ENCODE measurements around the gene LMO7. TPM values are rescaled to one million over a fixed set of nuclear protein-coding genes. Genes with fewer than 3 reads are reported as not detected.

The LMO7 gene
- total RNA-seq, 1 experiment from 2014 or later, result 20.4 TPM

DNA sequence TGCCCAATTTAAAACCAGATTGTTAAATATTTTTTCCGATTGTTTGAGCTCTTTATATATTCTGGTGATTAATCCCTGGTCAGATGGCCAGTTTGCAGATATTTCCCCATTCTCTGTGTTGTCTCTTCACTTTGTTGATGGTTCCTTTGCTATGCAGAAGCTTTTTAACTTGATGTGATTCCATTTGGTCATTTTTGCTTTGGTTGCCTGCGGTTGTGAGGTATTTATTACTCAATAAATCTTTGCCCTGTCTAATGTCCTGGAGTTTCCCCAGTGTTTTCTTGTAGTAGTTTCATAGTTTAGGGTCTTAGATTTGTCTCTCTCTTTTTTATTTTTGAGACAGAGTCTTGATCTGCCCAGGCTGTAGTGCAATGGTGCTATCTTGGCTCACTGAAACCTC lies 23.8 kb upstream of the LMO7 start:
- WGBS (ENCODE audit: extremely low coverage, insufficient read length, low lambda C conversion rate), result no CpG with 5 or more reads among the region's 2 CpGs
- H3K27me3 Mint-ChIP-seq (ENCODE audit: low read depth), result no peaks in the 10 kb centered on the region
- Histone ChIP-seq H3K9ac (ENCODE audit: extremely low read depth, insufficient read length, low read length) (no peak overlapping the region), H3K4ac (ENCODE audit: low read depth, low read length) (no peak overlapping the region), H3K27me3 (ENCODE audit: insufficient read depth, low read length) (no peaks in the 10 kb centered on the region), H4K91ac (ENCODE audit: insufficient read length, low read depth, low read length) (no peak overlapping the region), H3K4me2 (ENCODE audit: insufficient read depth, insufficient read length, low read length) (no peak overlapping the region), H2BK15ac (ENCODE audit: low read depth, low read length) (no peak overlapping the region), H2AK5ac (ENCODE audit: insufficient read length, low read length) (no peak overlapping the region), H3T11ph (ENCODE audit: low read length) (no peak overlapping the region), H4K20me1 (ENCODE audit: control insufficient read depth, insufficient read depth, insufficient read length) (no peaks in the 10 kb centered on the region), H2BK5ac (ENCODE audit: insufficient read length, low read length) (no peak overlapping the region), H3K79me2 (ENCODE audit: insufficient read depth, low read length) (no peaks in the 10 kb centered on the region), H2BK20ac (ENCODE audit: low read depth, low read length, poor library complexity, severe bottlenecking) (no peak overlapping the region), H3K18ac (ENCODE audit: insufficient read length, low read depth, low read length) (no peak overlapping the region), H2AFZ (ENCODE audit: low read length) (no peak overlapping the region), H4K8ac (replicated peaks; ENCODE audit: insufficient read length, low read depth, low read length) (no peak overlapping the region), H3K9me3 (ENCODE audit: control insufficient read depth, low read depth, low read length) (no peaks in the 10 kb centered on the region), H3K14ac (ENCODE audit: insufficient read depth, low read length) (no peak overlapping the region), H3K23me2 (ENCODE audit: insufficient read length, low read depth, low read length, poor library complexity, severe bottlenecking) (no peaks in the 10 kb centered on the region), H2BK12ac (ENCODE audit: insufficient read length, low read depth, low read length) (no peak overlapping the region), H3K23ac (ENCODE audit: insufficient read length, low read depth, low read length) (no peak overlapping the region), H3K4me1 (ENCODE audit: insufficient read depth, low read length) (no peaks in the 10 kb centered on the region), H3K79me1 (ENCODE audit: insufficient read depth, low read depth, low read length, poor library complexity, severe bottlenecking) (no peaks in the 10 kb centered on the region), H2BK120ac (ENCODE audit: low read depth, low read length, poor library complexity, severe bottlenecking) (no peak overlapping the region), H4K5ac (ENCODE audit: insufficient read length, low read depth, low read length) (no peak overlapping the region), H3K56ac (ENCODE audit: insufficient read length, low read depth, low read length) (no peak overlapping the region), H3K27ac (ENCODE audit: insufficient read length, low read depth, low read length) (no peak overlapping the region)
- no peaks in the 10 kb centered on the region for H3K9me3 Mint-ChIP-seq
- no peak overlapping the region for H3K27ac Mint-ChIP-seq
- peaks cover 0 to 2% (median 0%) of the 10 kb centered on the region in 3 experiments; a peak in 1 of 7 replicates for H3K36me3 Mint-ChIP-seq (ENCODE audit: insufficient read depth in 1 of 3, low read depth in 3 of 3)
- H3K4me3 Mint-ChIP-seq, result no peak overlapping the region
- no peak for TF ChIP-seq CTCF (conservative IDR thresholded peaks at IDR 0.05)
- 0 out of 4 replicates have a peak, but pooled peaks cover 0 to 2% of the 10 kb centered on the region in 2 experiments for H3K4me1 Mint-ChIP-seq
- DNase-seq, result no peak
